ENCODE measurements around the gene TOP1.

- TF ChIP-seq USF2 (IDR thresholded peaks at IDR 0.05) (no peak), FOXS1 (CRISPR knock-in tag; IDR thresholded peaks at IDR 0.05) (no peak), POLR2AphosphoS2 (conservative IDR thresholded peaks at IDR 0.05; ENCODE audit: low read length) (no peak), RAD21 (conservative IDR thresholded peaks at IDR 0.05 in 1 of 2, IDR thresholded peaks at IDR 0.05 in 1 of 2) (no peak), EP300 (IDR thresholded peaks at IDR 0.05) (no peak), SMC3 (IDR thresholded peaks at IDR 0.05) (no peak), ELK1 (IDR thresholded peaks at IDR 0.05; ENCODE audit: low read depth, low read length) (no peak), NPAS2 (CRISPR knock-in tag; IDR thresholded peaks at IDR 0.05; ENCODE audit: borderline replicate concordance) (no peak), SREBF2 (IDR thresholded peaks at IDR 0.05) (no peak), RCOR1 (IDR thresholded peaks at IDR 0.05; ENCODE audit: low read depth, low read length) (no peak)
- TF ChIP-seq, protein P1, sequence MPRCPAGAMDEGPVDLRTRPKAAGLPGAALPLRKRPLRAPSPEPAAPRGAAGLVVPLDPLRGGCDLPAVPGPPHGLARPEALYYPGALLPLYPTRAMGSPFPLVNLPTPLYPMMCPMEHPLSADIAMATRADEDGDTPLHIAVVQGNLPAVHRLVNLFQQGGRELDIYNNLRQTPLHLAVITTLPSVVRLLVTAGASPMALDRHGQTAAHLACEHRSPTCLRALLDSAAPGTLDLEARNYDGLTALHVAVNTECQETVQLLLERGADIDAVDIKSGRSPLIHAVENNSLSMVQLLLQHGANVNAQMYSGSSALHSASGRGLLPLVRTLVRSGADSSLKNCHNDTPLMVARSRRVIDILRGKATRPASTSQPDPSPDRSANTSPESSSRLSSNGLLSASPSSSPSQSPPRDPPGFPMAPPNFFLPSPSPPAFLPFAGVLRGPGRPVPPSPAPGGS (IDR thresholded peaks at IDR 0.05): no peak
- TF ChIP-seq, protein P2, sequence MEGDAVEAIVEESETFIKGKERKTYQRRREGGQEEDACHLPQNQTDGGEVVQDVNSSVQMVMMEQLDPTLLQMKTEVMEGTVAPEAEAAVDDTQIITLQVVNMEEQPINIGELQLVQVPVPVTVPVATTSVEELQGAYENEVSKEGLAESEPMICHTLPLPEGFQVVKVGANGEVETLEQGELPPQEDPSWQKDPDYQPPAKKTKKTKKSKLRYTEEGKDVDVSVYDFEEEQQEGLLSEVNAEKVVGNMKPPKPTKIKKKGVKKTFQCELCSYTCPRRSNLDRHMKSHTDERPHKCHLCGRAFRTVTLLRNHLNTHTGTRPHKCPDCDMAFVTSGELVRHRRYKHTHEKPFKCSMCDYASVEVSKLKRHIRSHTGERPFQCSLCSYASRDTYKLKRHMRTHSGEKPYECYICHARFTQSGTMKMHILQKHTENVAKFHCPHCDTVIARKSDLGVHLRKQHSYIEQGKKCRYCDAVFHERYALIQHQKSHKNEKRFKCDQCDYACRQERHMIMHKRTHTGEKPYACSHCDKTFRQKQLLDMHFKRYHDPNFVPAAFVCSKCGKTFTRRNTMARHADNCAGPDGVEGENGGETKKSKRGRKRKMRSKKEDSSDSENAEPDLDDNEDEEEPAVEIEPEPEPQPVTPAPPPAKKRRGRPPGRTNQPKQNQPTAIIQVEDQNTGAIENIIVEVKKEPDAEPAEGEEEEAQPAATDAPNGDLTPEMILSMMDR (IDR thresholded peaks at IDR 0.05): no peak
- TF ChIP-seq, protein P3, sequence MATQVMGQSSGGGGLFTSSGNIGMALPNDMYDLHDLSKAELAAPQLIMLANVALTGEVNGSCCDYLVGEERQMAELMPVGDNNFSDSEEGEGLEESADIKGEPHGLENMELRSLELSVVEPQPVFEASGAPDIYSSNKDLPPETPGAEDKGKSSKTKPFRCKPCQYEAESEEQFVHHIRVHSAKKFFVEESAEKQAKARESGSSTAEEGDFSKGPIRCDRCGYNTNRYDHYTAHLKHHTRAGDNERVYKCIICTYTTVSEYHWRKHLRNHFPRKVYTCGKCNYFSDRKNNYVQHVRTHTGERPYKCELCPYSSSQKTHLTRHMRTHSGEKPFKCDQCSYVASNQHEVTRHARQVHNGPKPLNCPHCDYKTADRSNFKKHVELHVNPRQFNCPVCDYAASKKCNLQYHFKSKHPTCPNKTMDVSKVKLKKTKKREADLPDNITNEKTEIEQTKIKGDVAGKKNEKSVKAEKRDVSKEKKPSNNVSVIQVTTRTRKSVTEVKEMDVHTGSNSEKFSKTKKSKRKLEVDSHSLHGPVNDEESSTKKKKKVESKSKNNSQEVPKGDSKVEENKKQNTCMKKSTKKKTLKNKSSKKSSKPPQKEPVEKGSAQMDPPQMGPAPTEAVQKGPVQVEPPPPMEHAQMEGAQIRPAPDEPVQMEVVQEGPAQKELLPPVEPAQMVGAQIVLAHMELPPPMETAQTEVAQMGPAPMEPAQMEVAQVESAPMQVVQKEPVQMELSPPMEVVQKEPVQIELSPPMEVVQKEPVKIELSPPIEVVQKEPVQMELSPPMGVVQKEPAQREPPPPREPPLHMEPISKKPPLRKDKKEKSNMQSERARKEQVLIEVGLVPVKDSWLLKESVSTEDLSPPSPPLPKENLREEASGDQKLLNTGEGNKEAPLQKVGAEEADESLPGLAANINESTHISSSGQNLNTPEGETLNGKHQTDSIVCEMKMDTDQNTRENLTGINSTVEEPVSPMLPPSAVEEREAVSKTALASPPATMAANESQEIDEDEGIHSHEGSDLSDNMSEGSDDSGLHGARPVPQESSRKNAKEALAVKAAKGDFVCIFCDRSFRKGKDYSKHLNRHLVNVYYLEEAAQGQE (IDR thresholded peaks at IDR 0.05): no peak
- TF ChIP-seq, protein P4, sequence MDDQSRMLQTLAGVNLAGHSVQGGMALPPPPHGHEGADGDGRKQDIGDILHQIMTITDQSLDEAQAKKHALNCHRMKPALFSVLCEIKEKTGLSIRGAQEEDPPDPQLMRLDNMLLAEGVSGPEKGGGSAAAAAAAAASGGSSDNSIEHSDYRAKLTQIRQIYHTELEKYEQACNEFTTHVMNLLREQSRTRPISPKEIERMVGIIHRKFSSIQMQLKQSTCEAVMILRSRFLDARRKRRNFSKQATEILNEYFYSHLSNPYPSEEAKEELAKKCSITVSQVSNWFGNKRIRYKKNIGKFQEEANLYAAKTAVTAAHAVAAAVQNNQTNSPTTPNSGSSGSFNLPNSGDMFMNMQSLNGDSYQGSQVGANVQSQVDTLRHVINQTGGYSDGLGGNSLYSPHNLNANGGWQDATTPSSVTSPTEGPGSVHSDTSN (IDR thresholded peaks at IDR 0.05): no peak
These were observed 32.5 kb downstream of the TOP1 start for GRCh38 chr20:41061155-41061554.

All from A549 (cell line).